ENCODE measurements around the gene DAB2IP. TPM values are rescaled to one million over a fixed set of nuclear protein-coding genes. Genes with fewer than 3 reads are reported as not detected.

The DAB2IP gene
- total RNA-seq, 1 experiment from 2014 or later = 46.7 TPM

GRCh38 chr9:121658166-121658565 lies 6.7 kb downstream of the DAB2IP start:
- CTCF ChIA-PET = no interaction called here

GRCh38 chr9:121658591-121658990 lies 7.2 kb downstream of the DAB2IP start:
- Histone ChIP-seq H3K79me2 (ENCODE audit: low read depth) (no peaks in the 10 kb centered on the region), H3K4me3 (no peak overlapping the region), H2AFZ (no peak overlapping the region), H3K27ac (no peak overlapping the region), H4K20me1 (ENCODE audit: insufficient read depth) (no peaks in the 10 kb centered on the region), H3K4me1 (replicated peaks; ENCODE audit: insufficient read depth) (peaks cover 9% of the 10 kb centered on the region; the same call in 1 of the 2 replicates), H3K4me2 (no peak overlapping the region), H3F3A (ENCODE audit: insufficient read depth, low read depth) (no peaks in the 10 kb centered on the region), H3K9me2 (ENCODE audit: insufficient read depth) (no peaks in the 10 kb centered on the region), H3K36me3 (ENCODE audit: low read depth) (no peaks in the 10 kb centered on the region), H3K27me3 (ENCODE audit: insufficient read depth, low read depth) (no peaks in the 10 kb centered on the region), H3K9me3 (ENCODE audit: insufficient read depth, low read depth) (no peaks in the 10 kb centered on the region)
- BruUV-seq (replicated peaks) = no TSS peak
- no peak for DNase-seq
- ChIA-PET POLR2A (ENCODE audit: unreplicated experiment) (no interaction called here), CTCF (interaction anchor here (0.8 kb wide), 1 partner anchor 41 kb away, joined by 3 read pairs; no protein-coding TSS in a partner anchor)
- intact Hi-C loops (cut with micrococcal nuclease; ENCODE audit: unreplicated experiment) = no loop called here
- no peak for TF ChIP-seq EZH2 (IDR thresholded peaks at IDR 0.05; ENCODE audit: low read depth)
- TF ChIP-seq, protein P1, sequence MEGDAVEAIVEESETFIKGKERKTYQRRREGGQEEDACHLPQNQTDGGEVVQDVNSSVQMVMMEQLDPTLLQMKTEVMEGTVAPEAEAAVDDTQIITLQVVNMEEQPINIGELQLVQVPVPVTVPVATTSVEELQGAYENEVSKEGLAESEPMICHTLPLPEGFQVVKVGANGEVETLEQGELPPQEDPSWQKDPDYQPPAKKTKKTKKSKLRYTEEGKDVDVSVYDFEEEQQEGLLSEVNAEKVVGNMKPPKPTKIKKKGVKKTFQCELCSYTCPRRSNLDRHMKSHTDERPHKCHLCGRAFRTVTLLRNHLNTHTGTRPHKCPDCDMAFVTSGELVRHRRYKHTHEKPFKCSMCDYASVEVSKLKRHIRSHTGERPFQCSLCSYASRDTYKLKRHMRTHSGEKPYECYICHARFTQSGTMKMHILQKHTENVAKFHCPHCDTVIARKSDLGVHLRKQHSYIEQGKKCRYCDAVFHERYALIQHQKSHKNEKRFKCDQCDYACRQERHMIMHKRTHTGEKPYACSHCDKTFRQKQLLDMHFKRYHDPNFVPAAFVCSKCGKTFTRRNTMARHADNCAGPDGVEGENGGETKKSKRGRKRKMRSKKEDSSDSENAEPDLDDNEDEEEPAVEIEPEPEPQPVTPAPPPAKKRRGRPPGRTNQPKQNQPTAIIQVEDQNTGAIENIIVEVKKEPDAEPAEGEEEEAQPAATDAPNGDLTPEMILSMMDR (conservative IDR thresholded peaks at IDR 0.05) = no peak

More at GRCh38 chr9:121658166-121658565, 6.7 kb downstream of the DAB2IP start:
- H3K36me3 ChIP-seq (ENCODE audit: low read depth) = no peaks in the 10 kb centered on the region
- H3K4me2 ChIP-seq = no peak overlapping the region
- no peak overlapping the region for H2AFZ ChIP-seq
- intact Hi-C loops (cut with micrococcal nuclease; ENCODE audit: unreplicated experiment) = no loop called here
- no peak overlapping the region for H3K4me3 ChIP-seq
- H3F3A ChIP-seq (ENCODE audit: insufficient read depth, low read depth) = no peaks in the 10 kb centered on the region
- DNase-seq = no peak
- H3K27ac ChIP-seq = no peak overlapping the region
- POLR2A ChIA-PET (ENCODE audit: unreplicated experiment) = no interaction called here
- H3K4me1 ChIP-seq (replicated peaks; ENCODE audit: insufficient read depth) = peaks cover 9% of the 10 kb centered on the region; the same call in 1 of the 2 replicates
- no TSS peak for BruUV-seq (replicated peaks)
- no peaks in the 10 kb centered on the region for H3K9me3 ChIP-seq (ENCODE audit: insufficient read depth, low read depth)
- no peak for TF ChIP-seq EZH2 (IDR thresholded peaks at IDR 0.05; ENCODE audit: low read depth)
- TF ChIP-seq, protein P1 (conservative IDR thresholded peaks at IDR 0.05) = no peak
- H3K9me2 ChIP-seq (ENCODE audit: insufficient read depth) = no peaks in the 10 kb centered on the region
- no peaks in the 10 kb centered on the region for H3K27me3 ChIP-seq (ENCODE audit: insufficient read depth, low read depth)
- H3K79me2 ChIP-seq (ENCODE audit: low read depth) = no peaks in the 10 kb centered on the region
- H4K20me1 ChIP-seq (ENCODE audit: insufficient read depth) = no peaks in the 10 kb centered on the region

DNA sequence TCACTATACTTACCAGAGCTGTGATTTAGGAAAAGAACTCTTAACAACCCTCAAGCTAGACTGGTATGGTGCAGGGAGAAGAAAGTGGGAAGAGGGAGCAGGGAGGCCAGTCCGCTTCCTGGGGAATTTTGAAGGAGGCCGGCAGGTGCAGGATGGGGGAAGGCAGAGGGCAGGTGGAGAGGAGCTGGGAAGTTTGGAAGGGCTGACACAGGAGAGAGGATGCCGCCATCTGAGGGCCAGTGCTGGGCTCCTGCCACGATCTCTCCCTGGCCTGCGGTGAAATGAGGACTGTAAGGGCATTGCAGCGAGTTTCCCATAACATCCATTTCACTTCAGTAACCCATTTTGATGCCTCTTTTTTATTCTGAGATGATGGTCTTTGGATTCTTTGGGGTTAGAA lies 8.9 kb downstream of the DAB2IP start:
- H3K4me3 ChIP-seq = no peak overlapping the region
- H3K27me3 ChIP-seq (ENCODE audit: insufficient read depth, low read depth) = no peaks in the 10 kb centered on the region
- ChIA-PET CTCF (no interaction called here), POLR2A (ENCODE audit: unreplicated experiment) (no interaction called here)
- no peaks in the 10 kb centered on the region; the same call in 1 of the 2 replicates for H4K20me1 ChIP-seq (ENCODE audit: insufficient read depth)
- TF ChIP-seq EZH2 (IDR thresholded peaks at IDR 0.05; ENCODE audit: low read depth) = no peak
- TF ChIP-seq, protein P1 (conservative IDR thresholded peaks at IDR 0.05) = no peak
- no peak overlapping the region for H3K4me2 ChIP-seq
- H3K4me1 ChIP-seq (replicated peaks; ENCODE audit: insufficient read depth) = no peaks in the 10 kb centered on the region
- no peaks in the 10 kb centered on the region for H3K79me2 ChIP-seq (ENCODE audit: low read depth)
- no peaks in the 10 kb centered on the region for H3K9me3 ChIP-seq (ENCODE audit: insufficient read depth, low read depth)
- intact Hi-C loops (cut with micrococcal nuclease; ENCODE audit: unreplicated experiment) = no loop called here
- no peak overlapping the region for H2AFZ ChIP-seq
- no peak for DNase-seq
- no peaks in the 10 kb centered on the region for H3K9me2 ChIP-seq (ENCODE audit: insufficient read depth)
- no TSS peak for BruUV-seq (replicated peaks)
- H3K27ac ChIP-seq = no peak overlapping the region
- H3K36me3 ChIP-seq (ENCODE audit: low read depth) = no peaks in the 10 kb centered on the region
- H3F3A ChIP-seq (ENCODE audit: insufficient read depth, low read depth) = no peaks in the 10 kb centered on the region

All from PC-9 (cell line).